Stimulated activated CD4-positive, alpha-beta T cell treated with anti-CD3 and anti-CD28 coated beads, Interleukin-1b, Interleukin-23, amount 100 ng/mL, for 4 hours (primary cell): ENCODE measurements around the gene ZNF667.

Experiments used
- DNase-seq, 2 donors: peaks; one replicate each; pipeline ENCODE4 v3.0.0-alpha.2; 2020; ENCODE audit warnings: low read depth in 2 of 2

Gene ZNF667

DNA sequence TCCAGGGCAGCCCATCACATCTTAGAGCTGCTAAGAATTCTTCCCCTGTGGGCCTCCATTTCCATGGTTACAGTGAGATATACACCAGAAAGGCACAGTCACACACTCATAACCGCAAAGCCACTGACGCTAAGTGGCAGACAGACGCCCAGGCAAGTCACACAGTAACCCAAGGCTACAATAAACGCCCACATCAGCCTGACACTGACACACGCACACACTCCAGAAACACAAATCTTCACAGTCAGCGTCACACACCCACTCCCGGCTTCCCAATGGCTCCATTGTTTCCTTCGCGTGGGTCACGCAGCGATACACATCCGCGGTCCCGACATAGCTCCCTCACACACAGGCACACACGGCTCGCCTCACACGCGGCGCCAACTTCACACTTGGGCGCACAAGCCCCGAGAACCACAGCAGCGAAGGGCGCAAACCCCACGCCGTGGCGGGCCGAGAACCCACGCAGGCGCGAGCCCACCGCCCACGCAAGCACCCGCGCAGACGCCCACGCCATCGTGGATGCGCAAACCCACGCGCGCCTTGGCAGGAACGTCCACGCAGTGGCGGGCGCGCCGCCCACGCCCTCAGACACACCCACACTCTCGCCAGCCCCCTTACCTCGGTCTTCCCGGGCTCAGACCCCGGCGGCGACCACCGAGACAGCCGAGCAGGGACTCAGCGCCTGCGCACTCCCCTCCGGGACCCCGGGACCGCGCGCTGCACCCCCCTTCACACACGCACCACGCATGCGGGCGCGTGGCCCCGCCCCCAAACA is at the start of gene ZNF667:
ZNF667 (minus strand) TSS at position 695 of the 778 bp plus-strand sequence. CDS start 14,975 bp downstream, outside the sequence.
- peak in 1 of 2 donors; percentile 6 for DNase-seq

- no peak for DNase-seq
Observed at GRCh38 chr19:56525214-56525860, 48.2 kb upstream of the ZNF667 start.

GRCh38 chr19:56508290-56508778 is 31.2 kb upstream of the ZNF667 start:
- DNase-seq: no peak

DNA sequence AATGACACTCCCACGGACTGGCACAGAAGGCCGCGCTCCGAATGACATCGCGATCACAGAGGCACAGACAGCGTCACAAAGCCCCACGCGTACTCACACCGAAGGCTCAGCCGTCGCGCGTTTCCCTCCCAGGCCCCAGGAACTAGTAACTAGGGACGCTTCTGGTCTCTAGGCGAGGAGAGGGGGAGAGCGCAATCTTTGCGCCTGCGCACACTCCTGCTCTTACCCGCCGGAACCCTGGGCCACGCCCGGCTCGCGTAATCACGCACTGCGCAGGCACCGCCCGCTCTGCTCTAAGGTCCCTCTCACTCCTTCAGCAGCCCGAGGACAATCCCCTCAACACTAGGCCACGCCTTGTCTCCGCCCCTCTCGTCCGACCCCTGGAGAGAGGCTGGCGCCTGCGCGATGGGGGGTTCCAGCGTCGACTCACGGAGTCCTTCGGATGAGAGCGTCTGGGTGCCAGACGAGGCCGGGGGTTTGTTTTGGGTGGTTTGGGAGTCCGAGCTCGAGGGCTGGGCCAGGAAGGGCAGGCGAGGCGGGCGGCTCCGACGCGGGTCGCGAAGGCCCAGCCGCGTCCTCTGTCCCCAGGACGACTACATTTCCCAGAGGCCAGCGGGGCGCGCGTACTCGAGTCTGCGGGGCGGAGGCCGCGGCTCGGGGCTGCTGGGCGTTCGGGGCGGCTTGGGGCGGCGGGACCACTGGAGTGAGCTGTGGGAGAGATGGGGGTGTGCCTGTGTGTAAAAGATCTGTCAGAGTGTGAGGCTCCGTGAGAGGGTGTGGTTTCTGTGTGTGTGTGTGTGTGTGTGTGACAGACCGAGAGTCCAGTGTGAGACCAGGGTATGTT is 30.5 kb upstream of the ZNF667 start, which contains the start of gene ZNF471:
ZNF471 (plus strand) TSS at position 410 of the 844 bp plus-strand sequence. CDS start 3,717 bp downstream, outside the sequence.
- DNase-seq: peak; percentile 67

GRCh38 chr19:56504581-56504980 is 27.4 kb upstream of the ZNF667 start:
- no peak for DNase-seq

DNA sequence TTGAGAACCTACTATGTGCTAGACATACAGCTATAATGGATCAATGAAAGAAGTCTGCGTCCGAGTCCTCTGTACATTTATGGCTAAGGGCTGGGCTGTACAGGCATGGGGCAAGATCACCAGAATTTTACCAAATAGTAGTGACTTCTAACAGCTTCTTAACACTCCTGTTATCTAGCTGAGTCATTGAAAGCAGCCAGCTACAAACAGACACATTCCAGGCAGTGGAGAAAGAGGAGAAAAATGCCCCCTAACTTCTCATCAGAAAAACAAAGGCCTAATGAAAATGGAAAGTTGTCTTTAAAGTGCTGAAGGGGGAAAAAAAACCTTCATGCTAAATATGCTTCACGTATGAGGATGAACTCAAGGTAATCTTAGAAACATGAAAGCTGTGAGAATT is 14.3 kb upstream of the ZNF667 start:
- no peak for DNase-seq

- DNase-seq: peak; percentile 16 to 47
Observed at GRCh38 chr19:56477429-56478338, 539 bp upstream of the ZNF667 start.

DNA sequence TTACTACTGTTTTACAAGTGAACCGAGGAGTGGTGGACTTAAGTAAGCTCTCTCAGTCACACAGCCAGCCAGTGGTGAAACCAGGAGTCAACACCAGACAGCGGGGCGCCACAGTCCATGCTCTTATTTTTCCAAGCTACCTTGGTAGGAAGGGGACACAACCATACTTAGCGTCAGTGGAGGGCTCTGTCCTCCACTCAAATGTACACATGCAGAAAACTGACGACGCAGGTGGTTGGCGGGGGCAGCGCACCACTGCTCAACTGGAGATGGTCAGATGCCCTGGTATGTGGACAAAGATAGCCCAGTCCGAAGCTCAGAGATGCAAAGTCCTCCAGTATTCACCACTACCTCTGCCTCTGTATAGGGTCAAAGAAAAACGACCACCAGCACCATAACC is 1.1 kb downstream of the ZNF667 start:
- DNase-seq: no peak

DNA sequence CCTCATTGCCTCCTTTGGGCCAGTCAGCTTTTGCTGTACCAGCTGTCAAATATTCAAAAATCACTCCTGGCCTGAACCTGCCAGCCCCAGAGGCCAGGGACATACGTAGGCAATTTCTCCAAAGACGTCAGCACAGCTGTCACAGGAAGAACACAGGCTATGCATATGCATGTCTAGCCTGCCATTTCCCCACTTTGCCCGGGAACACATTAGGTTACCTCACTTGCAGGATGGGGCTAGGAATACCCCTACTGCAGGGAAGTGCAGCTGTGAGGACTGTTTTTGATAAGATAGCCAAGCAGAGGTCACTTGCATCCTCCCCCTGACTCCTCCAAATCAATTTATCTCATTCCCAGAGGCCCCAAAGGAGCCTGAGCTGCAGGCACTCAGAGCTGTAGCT is 2.8 kb downstream of the ZNF667 start:
- DNase-seq: no peak

GRCh38 chr19:56441206-56441792 is 35.8 kb downstream of the ZNF667 start:
- no peak for DNase-seq

DNA sequence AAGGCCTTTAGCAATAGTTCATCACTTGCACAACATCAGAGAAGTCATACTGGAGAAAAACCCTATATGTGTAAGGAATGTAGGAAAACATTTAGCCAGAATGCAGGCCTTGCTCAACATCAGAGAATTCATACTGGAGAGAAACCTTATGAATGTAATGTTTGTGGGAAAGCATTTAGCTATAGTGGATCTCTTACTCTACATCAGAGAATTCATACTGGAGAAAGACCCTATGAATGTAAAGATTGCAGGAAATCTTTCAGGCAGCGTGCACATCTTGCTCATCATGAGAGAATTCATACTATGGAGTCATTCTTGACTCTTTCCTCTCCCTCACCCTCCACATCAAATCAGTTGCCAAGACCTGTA is 53.2 kb downstream of the ZNF667 start:
- no peak for DNase-seq

DNA sequence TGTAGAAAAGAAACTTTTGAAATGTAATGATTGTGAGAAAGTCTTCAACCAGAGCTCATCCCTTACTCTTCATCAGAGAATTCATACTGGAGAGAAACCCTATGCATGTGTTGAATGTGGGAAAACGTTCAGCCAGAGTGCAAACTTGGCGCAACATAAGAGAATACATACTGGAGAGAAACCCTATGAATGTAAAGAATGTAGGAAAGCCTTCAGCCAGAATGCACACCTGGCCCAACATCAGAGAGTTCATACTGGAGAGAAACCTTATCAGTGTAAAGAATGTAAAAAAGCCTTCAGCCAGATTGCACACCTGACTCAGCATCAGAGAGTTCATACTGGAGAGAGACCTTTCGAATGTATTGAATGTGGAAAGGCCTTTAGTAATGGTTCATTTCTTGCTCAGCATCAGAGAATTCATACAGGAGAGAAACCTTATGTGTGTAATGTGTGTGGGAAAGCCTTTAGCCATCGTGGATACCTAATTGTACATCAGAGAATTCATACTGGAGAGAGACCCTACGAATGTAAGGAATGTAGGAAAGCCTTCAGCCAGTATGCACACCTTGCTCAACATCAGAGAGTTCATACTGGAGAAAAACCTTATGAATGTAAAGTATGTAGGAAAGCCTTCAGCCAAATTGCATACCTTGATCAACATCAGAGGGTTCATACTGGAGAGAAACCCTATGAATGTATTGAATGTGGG is 53.7 kb downstream of the ZNF667 start:
- DNase-seq: no peak

GRCh38 chr19:56405062-56405461 is 72.1 kb downstream of the ZNF667 start:
- no peak for DNase-seq

- DNase-seq: no peak
Observed at GRCh38 chr19:56404705-56405056, 72.5 kb downstream of the ZNF667 start.

DNA sequence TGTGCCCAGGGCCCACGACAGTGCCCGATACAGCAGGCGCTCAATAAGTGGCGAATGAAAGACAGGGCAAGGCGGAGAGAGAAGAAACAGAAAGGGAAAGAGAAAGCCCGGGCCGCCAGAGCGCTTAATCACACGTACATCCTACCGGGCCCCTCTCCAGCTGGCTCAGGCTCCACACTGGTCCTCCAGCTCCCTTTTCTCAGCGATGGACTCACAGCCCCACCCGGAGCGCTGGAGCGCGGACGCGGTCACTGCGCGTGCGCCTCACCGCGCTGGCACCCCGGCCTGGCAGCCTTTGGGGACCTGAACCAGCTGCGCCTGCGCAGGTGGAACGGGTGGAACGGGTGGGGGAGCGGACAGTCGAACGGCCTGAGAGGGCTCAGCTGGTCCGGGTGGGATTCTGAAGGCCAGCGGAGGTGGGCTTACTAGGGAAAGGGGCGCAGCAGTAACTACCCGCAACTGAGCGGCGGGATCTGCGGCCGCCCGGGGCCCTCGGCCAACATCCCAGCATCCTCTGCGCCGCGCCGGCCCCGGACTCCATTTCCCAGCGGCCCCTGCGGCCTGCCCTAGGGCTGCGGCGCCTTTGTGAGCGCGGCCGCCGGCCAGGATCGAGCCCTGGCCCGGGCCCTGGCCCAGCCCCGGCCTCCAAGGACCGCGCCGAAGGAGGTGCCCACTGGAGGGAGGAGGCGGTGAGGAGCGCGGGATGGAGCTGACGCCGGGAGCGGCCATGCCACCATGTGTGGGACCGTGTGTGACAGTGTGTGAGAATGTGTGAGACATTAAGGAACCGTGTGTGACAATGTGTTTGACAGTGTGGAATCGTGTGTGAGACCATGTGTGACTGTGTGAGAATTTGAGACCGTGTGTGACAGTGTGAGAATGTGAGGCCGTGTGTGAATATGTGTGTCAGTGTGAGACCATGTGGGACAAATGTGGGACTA is 73.1 kb downstream of the ZNF667 start, which contains the start of gene ZNF583:
ZNF583 (plus strand) TSS at position 569 of the 941 bp plus-strand sequence. CDS start 2,783 bp downstream, outside the sequence.
- peak; percentile 81 to 82 for DNase-seq

GRCh38 chr19:56403261-56403660 is 73.9 kb downstream of the ZNF667 start:
- DNase-seq: no peak

DNA sequence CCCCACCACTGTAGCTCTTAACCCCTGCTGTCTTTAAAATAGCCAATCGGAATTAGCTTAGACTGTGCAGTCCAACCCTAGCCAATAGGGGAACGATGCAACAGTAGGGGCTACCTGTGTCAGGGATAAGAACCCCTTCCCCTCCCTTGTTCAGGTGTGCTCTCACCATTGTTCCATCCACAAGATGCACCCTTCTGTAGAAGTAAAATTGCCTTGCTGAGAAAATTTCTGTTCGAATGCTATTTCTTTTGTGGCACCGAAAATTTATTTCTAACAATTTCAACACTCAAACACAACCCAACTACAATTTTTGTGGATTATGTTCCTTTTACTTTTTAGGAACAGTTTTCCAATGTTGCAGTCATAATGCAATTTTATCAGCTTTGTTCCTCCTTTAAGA is 76.7 kb downstream of the ZNF667 start:
- no peak for DNase-seq

- no peak for DNase-seq
Observed at GRCh38 chr19:56398809-56399208, 78.3 kb downstream of the ZNF667 start.
